Stomach (tissue), 9 donors: ENCODE data around the gene MAP4K1. TPM values are rescaled to one million over a fixed set of nuclear protein-coding genes. Genes with fewer than 3 reads are reported as not detected.

Experiments used
- DNase-seq, 2 donors: peaks; one replicate each; pipeline versions ENCODE4 v3.0.0 to v3.0.0-alpha.2; 2013 to 2019
- H3K27ac ChIP-seq, 5 donors: fragments of 200-600 bp in 4 of 5; sonication (generic) in 4 of 5; one replicate each; pipeline ENCODE4 v1.5.1; 2013 to 2019; ENCODE audit warnings: mild to moderate bottlenecking in 1 of 5, moderate library complexity in 1 of 5
- H3K27me3 ChIP-seq, 3 donors: fragments of 200-600 bp; sonication (generic); one replicate each; pipeline ENCODE4 v1.5.1; 2017 to 2019; ENCODE audit warnings: mixed run types in 1 of 3
- H3K36me3 ChIP-seq, 4 donors: fragments of 200-600 bp; sonication (generic); 1 replicate in 3 of 4; 2 replicates in 1 of 4; pipeline ENCODE4 v1.5.1; 2016 to 2019
- H3K4me1 ChIP-seq, 4 donors: fragments of 200-600 bp; sonication (generic); one replicate each; pipeline ENCODE4 v1.5.1; 2016 to 2019
- H3K4me3 ChIP-seq, 4 donors: fragments of 200-600 bp; sonication (generic) in 3 of 4; one replicate each; pipeline ENCODE4 v1.5.1; 2016 to 2019; ENCODE audit warnings: mild to moderate bottlenecking in 1 of 4
- H3K9me3 ChIP-seq, 4 donors: fragments of 200-600 bp; sonication (generic); one replicate each; pipeline ENCODE4 v1.5.1; 2016 to 2019
- CTCF ChIP-seq, 7 experiments: fragments of 450-650 bp in 4 of 7; fragments of 200-600 bp in 3 of 7; sonication (generic) in 3 of 7; IDR thresholded peaks; one replicate each; pipeline ENCODE4 v1.5.1; 2016 to 2019; ENCODE audit warnings: antibody characterized with exemption in 7 of 7, control low read depth in 2 of 7, mild to moderate bottlenecking in 1 of 7
- EP300 ChIP-seq: sonication (generic); formaldehyde crosslinking; IDR thresholded peaks from one replicate; pipeline ENCODE4 v1.6.1; 2017; ENCODE audit warnings: antibody characterized with exemption
- POLR2A ChIP-seq, 4 donors: fragments of 450-650 bp; IDR thresholded peaks; one replicate each; pipeline ENCODE4 v1.6.1; 2016; ENCODE audit warnings: antibody characterized with exemption in 4 of 4, control low read depth in 2 of 4, mild to moderate bottlenecking in 1 of 4, moderate library complexity in 1 of 4
- POLR2AphosphoS5 ChIP-seq, 3 donors: sonication (generic); formaldehyde crosslinking; IDR thresholded peaks; one replicate each; pipeline ENCODE4 v1.6.1; 2016; ENCODE audit warnings: antibody characterized with exemption in 3 of 3
- WGBS, 5 donors: extraction: QIAGEN DNeasy Blood & Tissue Kit in 3 of 5; methylation state at CpG; one replicate each; pipeline versions ENCODE4 v1.1.5 to v1.1.7; 2013 to 2018; 5-methylcytosine and 5-hydroxymethylcytosine counted together
- intact Hi-C: fragments of 100-400 bp; cut with DNase I; formaldehyde crosslinking; loops from one replicate; pipeline ENCODE4 v1.15.1; 2023; ENCODE audit warnings: low total_unique reads
- polyA plus RNA-seq, 3 donors: library from polyadenylated mRNA; stranded (reverse); fragments of 200-250 nt; gene quantifications; one replicate each; pipeline ENCODE4 v1.2.3, GENCODE V29; 2013
- total RNA-seq, 5 donors: library from RNA; depleted of rRNA; stranded (reverse); fragments of >200 nt; gene quantifications; one replicate each; pipeline versions ENCODE4 v1.1.0 to v1.2.3, GENCODE V29; 2014 to 2016
- donor health status: healthy with polysubstance abuse.
- donor health status: Bipolar disorder and iron deficiency.
- donor health status: healthy.

MAP4K1 gene
- total and polyA plus RNA-seq, 8 donors, result 1.2 to 12.9 (median 5.0) TPM; not detected in 1

GRCh38 chr19:38588041-38588440, 29.7 kb downstream of the MAP4K1 start:
- peaks cover 0 to 7% (median 0%) of the 10 kb centered on the region in 3 donors for H3K27me3 ChIP-seq
- intact Hi-C loops, result no loop called here
- H3K4me3 ChIP-seq, result no peak overlapping the region
- no peaks in the 10 kb centered on the region for H3K36me3 ChIP-seq
- H3K4me1 ChIP-seq, result no peaks in the 10 kb centered on the region
- 58 to 89% (median 82%) methylated on average over 2 of the region's 2 CpGs for WGBS, 5 donors
- no peaks in the 10 kb centered on the region for H3K9me3 ChIP-seq
- no peak overlapping the region for H3K27ac ChIP-seq
- no peak for DNase-seq
- TF ChIP-seq POLR2AphosphoS5 (IDR thresholded peaks at IDR 0.05), result no peak
- no peak for TF ChIP-seq POLR2A (IDR thresholded peaks at IDR 0.05)
- TF ChIP-seq CTCF (IDR thresholded peaks at IDR 0.05), result no peak
- TF ChIP-seq EP300, result no peak

GRCh38 chr19:38587562-38587961, 30.2 kb downstream of the MAP4K1 start:
- Histone ChIP-seq H3K9me3 (no peaks in the 10 kb centered on the region), H3K4me1 (no peaks in the 10 kb centered on the region), H3K36me3 (no peaks in the 10 kb centered on the region), H3K4me3 (no peak overlapping the region), H3K27ac (no peak overlapping the region), H3K27me3 (peaks cover 0 to 7% (median 0%) of the 10 kb centered on the region in 3 donors)
- intact Hi-C loops, result no loop called here
- 91 to 97% (median 94%) methylated on average over 2 of the region's 2 CpGs for WGBS, 5 donors
- DNase-seq, result no peak
- TF ChIP-seq POLR2A (IDR thresholded peaks at IDR 0.05) (no peak), POLR2AphosphoS5 (IDR thresholded peaks at IDR 0.05) (no peak), CTCF (IDR thresholded peaks at IDR 0.05) (no peak), EP300 (no peak)

GRCh38 chr19:38583985-38584305, 33.8 kb downstream of the MAP4K1 start:
- DNase-seq, result no peak
- no peaks in the 10 kb centered on the region for H3K36me3 ChIP-seq
- H3K4me3 ChIP-seq, result no peak overlapping the region
- TF ChIP-seq CTCF (IDR thresholded peaks at IDR 0.05) (no peak), POLR2AphosphoS5 (IDR thresholded peaks at IDR 0.05) (no peak), EP300 (no peak), POLR2A (IDR thresholded peaks at IDR 0.05) (no peak)
- H3K27ac ChIP-seq, result no peak overlapping the region
- no peaks in the 10 kb centered on the region for H3K9me3 ChIP-seq
- intact Hi-C loops, result no loop called here
- no peaks in the 10 kb centered on the region for H3K4me1 ChIP-seq
- 78 to 88% (median 83%) methylated on average over 4 of the region's 4 CpGs for WGBS, 5 donors
- H3K27me3 ChIP-seq, result no peaks in the 10 kb centered on the region

GRCh38 chr19:38583219-38583984, 34.4 kb downstream of the MAP4K1 start:
- H3K27ac ChIP-seq, result no peak overlapping the region
- no peaks in the 10 kb centered on the region for H3K4me1 ChIP-seq
- no peaks in the 10 kb centered on the region for H3K9me3 ChIP-seq
- 85 to 91% (median 90%) methylated on average over 14 of the region's 14 CpGs for WGBS, 5 donors
- H3K27me3 ChIP-seq, result no peaks in the 10 kb centered on the region
- DNase-seq, result no peak
- no peak for TF ChIP-seq EP300
- TF ChIP-seq POLR2A (IDR thresholded peaks at IDR 0.05), result no peak
- TF ChIP-seq CTCF (IDR thresholded peaks at IDR 0.05), result no peak
- TF ChIP-seq POLR2AphosphoS5 (IDR thresholded peaks at IDR 0.05), result no peak
- H3K4me3 ChIP-seq, result no peak overlapping the region
- H3K36me3 ChIP-seq, result no peaks in the 10 kb centered on the region
- intact Hi-C loops, result no loop called here
